Activated T-cell treated with anti-CD3 and anti-CD28 coated beads, Interleukin-2, amount 50 U/mL, for 48 hours (primary cell): ENCODE results near the gene CPLX3.

Source experiments
- DNase-seq, 2 experiments: peaks; one replicate each; pipeline ENCODE4 v3.0.0-alpha.2; 2020

The CPLX3 gene

GRCh38 chr15:74830868-74831267 lies 4.4 kb downstream of the CPLX3 start:
- DNase-seq = no peak

GRCh38 chr15:74831813-74832495 lies 5.5 kb downstream of the CPLX3 start:
- DNase-seq = no peak

- no peak for DNase-seq
These were observed 6.4 kb downstream of the CPLX3 start for GRCh38 chr15:74832826-74833225.

GRCh38 chr15:74833376-74834107 lies 7.1 kb downstream of the CPLX3 start:
- DNase-seq = no peak

- DNase-seq = peak; percentile 70 to 74
These were observed 8.9 kb downstream of the CPLX3 start for GRCh38 chr15:74835312-74835823.

GRCh38 chr15:74836846-74837245 lies 10.4 kb downstream of the CPLX3 start:
- no peak for DNase-seq

- no peak for DNase-seq
These were observed 11.2 kb downstream of the CPLX3 start for GRCh38 chr15:74837482-74838136.

GRCh38 chr15:74838137-74838516 lies 11.7 kb downstream of the CPLX3 start:
- DNase-seq = no peak

- DNase-seq = no peak
These were observed 12.5 kb downstream of the CPLX3 start for GRCh38 chr15:74838746-74839525.

- DNase-seq = no peak
These were observed 13.3 kb downstream of the CPLX3 start for GRCh38 chr15:74839526-74840395.

- no peak for DNase-seq
These were observed 14.7 kb downstream of the CPLX3 start for GRCh38 chr15:74840851-74841775.

- DNase-seq = no peak
These were observed 15.5 kb downstream of the CPLX3 start for GRCh38 chr15:74841891-74842373.

GRCh38 chr15:74842581-74843444 lies 16.4 kb downstream of the CPLX3 start, which contains the start of gene ULK3:
Gene ULK3, minus strand, starts transcription at chr15:74843156. Its CDS starts 51 bp downstream, at chr15:74843105.
- DNase-seq = peak; percentile 95 to 96

- peak in 1 of 2 experiments; percentile 28 for DNase-seq
These were observed 17.0 kb downstream of the CPLX3 start for GRCh38 chr15:74843445-74843828.

- DNase-seq = peak; percentile 42
These were observed 17.5 kb downstream of the CPLX3 start for GRCh38 chr15:74843891-74844299.

GRCh38 chr15:74844319-74845207 lies 18.1 kb downstream of the CPLX3 start:
- peak in 1 of 2 experiments; percentile 32 for DNase-seq

GRCh38 chr15:74845208-74845568 lies 18.8 kb downstream of the CPLX3 start:
- DNase-seq = peak; percentile 74 to 77

- DNase-seq = no peak
These were observed 19.2 kb downstream of the CPLX3 start for GRCh38 chr15:74845581-74845980.
